Measurements from ENCODE around the gene ELMO1.

DNA sequence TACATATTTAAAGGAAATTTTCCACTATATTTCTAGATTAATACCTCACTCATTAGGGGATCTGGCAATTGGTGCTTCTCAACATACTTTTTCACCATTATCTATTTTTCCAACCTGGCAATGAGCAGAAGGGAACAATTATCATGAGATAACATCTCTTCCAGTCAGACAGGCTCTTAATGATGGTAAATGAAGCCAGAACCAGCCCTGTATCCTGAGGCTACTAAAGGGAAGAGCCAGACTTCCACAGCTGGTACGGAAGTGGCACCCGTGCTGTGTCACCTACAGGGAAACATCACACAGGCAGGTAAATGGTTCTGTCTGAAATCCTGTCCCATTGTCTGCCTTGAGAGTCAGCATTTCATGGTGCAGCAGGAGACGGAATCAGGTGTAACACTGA, 75.9 kb downstream of the ELMO1 start:
- TF ChIP-seq POLR2A (IDR thresholded peaks at IDR 0.05): no peak
- TF ChIP-seq, protein P1, sequence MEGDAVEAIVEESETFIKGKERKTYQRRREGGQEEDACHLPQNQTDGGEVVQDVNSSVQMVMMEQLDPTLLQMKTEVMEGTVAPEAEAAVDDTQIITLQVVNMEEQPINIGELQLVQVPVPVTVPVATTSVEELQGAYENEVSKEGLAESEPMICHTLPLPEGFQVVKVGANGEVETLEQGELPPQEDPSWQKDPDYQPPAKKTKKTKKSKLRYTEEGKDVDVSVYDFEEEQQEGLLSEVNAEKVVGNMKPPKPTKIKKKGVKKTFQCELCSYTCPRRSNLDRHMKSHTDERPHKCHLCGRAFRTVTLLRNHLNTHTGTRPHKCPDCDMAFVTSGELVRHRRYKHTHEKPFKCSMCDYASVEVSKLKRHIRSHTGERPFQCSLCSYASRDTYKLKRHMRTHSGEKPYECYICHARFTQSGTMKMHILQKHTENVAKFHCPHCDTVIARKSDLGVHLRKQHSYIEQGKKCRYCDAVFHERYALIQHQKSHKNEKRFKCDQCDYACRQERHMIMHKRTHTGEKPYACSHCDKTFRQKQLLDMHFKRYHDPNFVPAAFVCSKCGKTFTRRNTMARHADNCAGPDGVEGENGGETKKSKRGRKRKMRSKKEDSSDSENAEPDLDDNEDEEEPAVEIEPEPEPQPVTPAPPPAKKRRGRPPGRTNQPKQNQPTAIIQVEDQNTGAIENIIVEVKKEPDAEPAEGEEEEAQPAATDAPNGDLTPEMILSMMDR (IDR thresholded peaks at IDR 0.05): no peak

All from adrenal gland (tissue), 5 donors.